ENCODE measurements around the gene DPF3. TPM values are rescaled to one million over a fixed set of nuclear protein-coding genes. Genes with fewer than 3 reads are reported as not detected.
A peak's percentile ranks its signal among the peaks of the same experiment; 100 is the strongest.

The DPF3 gene
- total and polyA plus RNA-seq, 7 donors: 2.3 to 25.3 (median 19.4) TPM

DNA sequence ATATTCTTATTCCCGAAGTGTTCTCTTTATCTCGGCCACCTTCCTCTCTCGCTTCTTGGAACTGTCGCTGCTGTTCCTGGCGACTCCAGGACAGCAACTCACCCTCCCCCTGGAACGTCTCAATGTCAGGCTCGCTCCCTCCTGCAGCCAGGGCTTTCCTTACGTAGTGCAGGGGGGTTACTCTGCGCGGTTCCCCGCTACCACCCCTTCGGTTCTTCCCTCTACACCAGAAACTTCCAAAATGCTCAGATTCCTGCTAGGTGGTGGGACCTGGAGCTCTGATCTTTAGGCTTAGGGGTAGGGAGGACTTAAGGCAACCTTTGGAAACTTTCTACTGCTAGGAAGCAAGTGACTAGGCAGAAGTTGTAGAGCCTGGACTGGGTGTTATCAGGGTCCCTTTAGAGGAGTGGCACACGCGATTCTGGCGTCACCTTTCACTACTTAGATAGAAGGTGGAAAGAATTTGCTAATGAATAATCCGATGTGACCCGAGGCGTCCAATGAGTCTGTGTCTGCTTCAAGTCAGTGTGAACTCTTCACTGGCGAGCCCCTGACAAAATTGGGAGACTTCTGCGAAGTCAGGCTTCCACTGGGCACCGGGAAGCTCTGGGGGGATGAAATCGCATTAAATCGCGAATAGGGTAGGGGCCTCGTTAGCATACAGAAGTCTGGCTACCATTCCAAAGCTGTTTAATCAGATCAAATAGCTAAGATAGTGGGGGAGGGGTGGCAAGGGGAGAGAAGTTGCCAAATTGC is 900 bp upstream of the DPF3 start:
- TF ChIP-seq, protein P1, sequence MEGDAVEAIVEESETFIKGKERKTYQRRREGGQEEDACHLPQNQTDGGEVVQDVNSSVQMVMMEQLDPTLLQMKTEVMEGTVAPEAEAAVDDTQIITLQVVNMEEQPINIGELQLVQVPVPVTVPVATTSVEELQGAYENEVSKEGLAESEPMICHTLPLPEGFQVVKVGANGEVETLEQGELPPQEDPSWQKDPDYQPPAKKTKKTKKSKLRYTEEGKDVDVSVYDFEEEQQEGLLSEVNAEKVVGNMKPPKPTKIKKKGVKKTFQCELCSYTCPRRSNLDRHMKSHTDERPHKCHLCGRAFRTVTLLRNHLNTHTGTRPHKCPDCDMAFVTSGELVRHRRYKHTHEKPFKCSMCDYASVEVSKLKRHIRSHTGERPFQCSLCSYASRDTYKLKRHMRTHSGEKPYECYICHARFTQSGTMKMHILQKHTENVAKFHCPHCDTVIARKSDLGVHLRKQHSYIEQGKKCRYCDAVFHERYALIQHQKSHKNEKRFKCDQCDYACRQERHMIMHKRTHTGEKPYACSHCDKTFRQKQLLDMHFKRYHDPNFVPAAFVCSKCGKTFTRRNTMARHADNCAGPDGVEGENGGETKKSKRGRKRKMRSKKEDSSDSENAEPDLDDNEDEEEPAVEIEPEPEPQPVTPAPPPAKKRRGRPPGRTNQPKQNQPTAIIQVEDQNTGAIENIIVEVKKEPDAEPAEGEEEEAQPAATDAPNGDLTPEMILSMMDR (IDR thresholded peaks at IDR 0.05): no peak
- Histone ChIP-seq H3K27ac (peak overlapping the region; percentile 92), H3K36me3 (ENCODE audit: insufficient read depth in 1 of 2, low read depth in 1 of 2) (no peaks in the 10 kb centered on the region), H3K4me3 (peak overlapping the region; percentile 96), H3K27me3 (ENCODE audit: insufficient read depth in 3 of 3, low read length in 2 of 3) (peaks cover 0 to 7% (median 0%) of the 10 kb centered on the region in 3 donors), H3K9me3 (no peaks in the 10 kb centered on the region), H3K4me1 (peaks cover 29% of the 10 kb centered on the region)
- WGBS, 3 donors: 2 to 3% (median 3%) methylated on average over 25 of the region's 25 CpGs
- peak; percentile 79 to 85 (median 82) for ATAC-seq
- intact Hi-C loops (cut with DNase I): loop anchor here in 1 of 2 donors (5.0 kb wide), 4 partner anchors 82 to 278 kb away; no protein-coding TSS in a partner anchor
- peak; percentile 44 to 75 for DNase-seq

DNA sequence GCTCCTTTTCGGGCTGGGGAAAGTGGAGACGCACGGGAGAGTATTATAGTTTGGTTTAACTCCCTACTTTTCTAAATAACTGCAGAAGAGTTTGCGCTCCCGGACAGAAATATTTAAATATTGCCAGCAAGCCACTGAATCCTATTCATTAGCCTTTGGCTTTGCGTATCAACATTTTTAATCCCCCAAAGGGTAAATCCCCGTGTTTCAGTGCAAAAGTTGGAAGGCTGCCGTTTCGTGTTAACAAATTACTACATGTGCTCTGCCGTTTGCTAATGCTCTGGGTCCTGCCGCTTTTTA is 372 bp upstream of the DPF3 start:
- WGBS, 3 donors: 0 to 1% (median 0%) methylated on average over 11 of the region's 11 CpGs
- Histone ChIP-seq H3K27ac (peak overlapping the region; percentile 92), H3K36me3 (ENCODE audit: insufficient read depth in 1 of 2, low read depth in 1 of 2) (no peaks in the 10 kb centered on the region), H3K4me1 (peaks cover 31% of the 10 kb centered on the region), H3K27me3 (ENCODE audit: insufficient read depth in 3 of 3, low read length in 2 of 3) (peaks cover 0 to 7% (median 0%) of the 10 kb centered on the region in 3 donors), H3K9me3 (no peaks in the 10 kb centered on the region), H3K4me3 (peak overlapping the region; percentile 96)
- DNase-seq (no peak), ATAC-seq (no peak)
- intact Hi-C loops (cut with DNase I): loop anchor here in 1 of 2 donors (5.0 kb wide), 4 partner anchors 82 to 277 kb away; no protein-coding TSS in a partner anchor
- TF ChIP-seq, protein P1 (IDR thresholded peaks at IDR 0.05): no peak

DNA sequence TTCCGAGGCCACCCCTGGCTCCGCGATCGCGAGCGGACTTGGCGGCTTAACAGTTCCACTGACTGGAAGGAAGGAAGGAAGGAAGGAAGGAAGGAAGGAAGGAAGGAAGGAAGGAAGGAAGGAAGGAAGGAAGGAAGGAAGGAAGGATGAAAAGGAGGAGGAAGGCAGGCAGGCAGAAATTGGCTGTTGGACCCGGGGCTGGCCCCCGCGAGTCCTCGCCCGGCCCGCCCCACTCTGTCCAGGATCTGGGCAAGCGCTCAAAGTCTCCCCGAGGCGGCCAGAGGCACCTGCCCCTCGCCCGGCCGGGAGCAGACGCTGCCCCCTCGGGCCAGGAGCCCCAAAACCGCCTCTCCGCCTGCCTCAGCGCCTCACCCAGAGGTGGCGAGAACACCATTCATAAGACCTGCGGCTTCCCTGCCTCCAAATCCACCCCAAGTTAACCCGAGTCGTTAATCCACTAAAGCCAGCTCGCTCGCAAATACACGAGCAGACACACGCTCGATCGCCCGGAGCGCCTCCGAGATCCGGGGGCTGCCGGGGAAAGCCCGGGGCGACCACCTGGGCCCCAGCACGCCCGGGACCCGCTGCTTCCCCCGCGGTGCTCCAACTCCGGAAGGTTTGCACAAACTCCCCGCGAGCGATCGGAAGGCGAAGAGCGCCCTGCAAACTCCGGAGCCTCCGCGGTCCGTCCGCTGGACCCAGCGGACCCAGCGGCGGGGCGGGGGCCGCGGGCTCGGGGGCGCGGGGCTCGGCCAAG is 844 bp downstream of the DPF3 start:
- intact Hi-C loops (cut with DNase I): loop anchor here in 1 of 2 donors (5.0 kb wide), 4 partner anchors 81 to 276 kb away; no protein-coding TSS in a partner anchor
- 0 to 1% (median 1%) methylated on average over 41 to 68 of the region's 68 CpGs for WGBS, 3 donors
- ATAC-seq: peak; percentile 17 to 34 (median 27)
- TF ChIP-seq, protein P1 (IDR thresholded peaks at IDR 0.05): no peak
- H3K36me3 ChIP-seq (ENCODE audit: insufficient read depth in 1 of 2, low read depth in 1 of 2): no peaks in the 10 kb centered on the region
- peak; percentile 30 to 67 for DNase-seq
- H3K27me3 ChIP-seq (ENCODE audit: insufficient read depth in 3 of 3, low read length in 2 of 3): peaks cover 0 to 7% (median 0%) of the 10 kb centered on the region in 3 donors
- H3K27ac ChIP-seq: peak overlapping the region; percentile 92
- H3K4me1 ChIP-seq: peaks cover 44% of the 10 kb centered on the region
- peak overlapping the region; percentile 96 for H3K4me3 ChIP-seq
- no peaks in the 10 kb centered on the region for H3K9me3 ChIP-seq

DNA sequence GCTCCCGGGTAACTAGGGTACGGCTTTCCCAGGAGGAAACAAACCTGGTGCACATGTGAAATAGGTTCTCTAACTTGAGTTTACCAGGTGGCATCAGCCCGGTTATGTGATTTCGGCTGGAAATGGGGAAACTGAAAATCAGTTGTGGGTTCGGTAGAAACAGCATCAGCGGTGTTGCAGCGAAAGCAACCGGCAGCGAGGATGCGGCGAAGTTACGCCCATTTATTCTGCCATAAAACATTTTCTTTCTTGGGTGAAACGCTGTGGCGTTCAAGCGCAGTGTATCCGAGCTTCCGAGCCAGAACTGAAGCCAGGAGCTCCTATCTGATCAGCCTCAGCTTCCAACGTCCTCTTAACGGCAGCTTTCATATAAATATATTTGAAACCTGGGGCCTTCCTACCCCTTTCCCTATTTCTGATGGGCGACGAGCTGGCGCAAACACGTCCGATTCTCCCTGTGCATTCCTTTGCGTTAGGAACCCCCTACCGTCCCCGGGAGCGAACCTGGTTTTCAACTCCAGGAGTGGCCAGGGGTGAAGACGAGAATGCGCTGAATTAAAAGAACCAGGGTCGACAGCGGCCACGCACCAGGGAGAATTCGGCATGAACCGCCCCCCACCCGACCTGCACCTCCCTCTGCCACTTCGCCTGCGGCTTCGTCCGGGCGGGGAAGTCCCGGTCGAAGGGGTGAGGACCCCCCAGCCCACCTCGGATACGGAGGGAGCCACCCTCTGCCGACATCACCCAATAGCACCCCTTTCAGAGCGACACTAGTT is 1.6 kb downstream of the DPF3 start:
- TF ChIP-seq, protein P1 (IDR thresholded peaks at IDR 0.05): no peak
- Histone ChIP-seq H3K9me3 (no peaks in the 10 kb centered on the region), H3K27me3 (ENCODE audit: insufficient read depth in 3 of 3, low read length in 2 of 3) (peaks cover 0 to 7% (median 0%) of the 10 kb centered on the region in 3 donors), H3K4me1 (peaks cover 45% of the 10 kb centered on the region), H3K36me3 (ENCODE audit: insufficient read depth in 1 of 2, low read depth in 1 of 2) (no peaks in the 10 kb centered on the region), H3K27ac (peak overlapping the region; percentile 92), H3K4me3 (peak overlapping the region; percentile 96)
- no peak for DNase-seq
- no peak for ATAC-seq
- intact Hi-C loops (cut with DNase I): loop anchor here in 1 of 2 donors (5.0 kb wide), 4 partner anchors 80 to 275 kb away; no protein-coding TSS in a partner anchor
- WGBS, 3 donors: 0 to 2% (median 1%) methylated on average over 46 to 47 of the region's 47 CpGs
